NCI-H446 (cell line): ENCODE data around the gene SURF4.
"Not testable (repeated sequence)": the region's sequence is repeated elsewhere in the genome, so short reads cannot be mapped to it uniquely, and the experiment has no call there.

Experiments
- DNase-seq, 2 experiments: peaks; one replicate each; lab custom pipeline; 2025; lab: John Stamatoyannopoulos, UW

SURF4 gene

GRCh38 chr9:133352635-133353340, 23.1 kb downstream of the SURF4 start:
- no peak for DNase-seq

- DNase-seq, result no peak
Measured at GRCh38 chr9:133351908-133352634, 23.8 kb downstream of the SURF4 start.

- no peak for DNase-seq
Measured at GRCh38 chr9:133351526-133351907, 24.3 kb downstream of the SURF4 start.

GRCh38 chr9:133349965-133350616, 25.8 kb downstream of the SURF4 start:
- DNase-seq, result no peak

GRCh38 chr9:133348718-133349573, 26.9 kb downstream of the SURF4 start:
- no peak for DNase-seq

- peak; percentile 78 to 88 for DNase-seq
Measured at GRCh38 chr9:133347985-133348717, 27.7 kb downstream of the SURF4 start, which contains the start of the genes MED22 and RPL7A. TSS of gene MED22 (minus strand) at chr9:133348131. CDS start at chr9:133346662, 1,469 bp downstream. TSS of gene RPL7A (plus strand) at chr9:133348218. CDS start at chr9:133348244, 26 bp downstream.

- no peak for DNase-seq
Measured at GRCh38 chr9:133347515-133347984, 28.3 kb downstream of the SURF4 start.

GRCh38 chr9:133346021-133346785, 29.7 kb downstream of the SURF4 start:
- DNase-seq, result no peak

GRCh38 chr9:133345596-133345995, 30.3 kb downstream of the SURF4 start:
- no peak for DNase-seq

GRCh38 chr9:133344979-133345378, 30.9 kb downstream of the SURF4 start:
- no peak for DNase-seq

GRCh38 chr9:133344071-133344470, 31.8 kb downstream of the SURF4 start:
- DNase-seq, result no peak

GRCh38 chr9:133342570-133342969, 33.3 kb downstream of the SURF4 start:
- DNase-seq, result no peak

- no peak for DNase-seq
Measured at GRCh38 chr9:133342069-133342406, 33.8 kb downstream of the SURF4 start.

- DNase-seq, result no peak
Measured at GRCh38 chr9:133341369-133342068, 34.3 kb downstream of the SURF4 start.

GRCh38 chr9:133340916-133341315, 34.9 kb downstream of the SURF4 start:
- DNase-seq, result no peak

GRCh38 chr9:133340256-133340655, 35.6 kb downstream of the SURF4 start:
- DNase-seq, result no peak

GRCh38 chr9:133339641-133340040, 36.2 kb downstream of the SURF4 start:
- DNase-seq, result no peak

- peak; percentile 58 to 86 for DNase-seq
Measured at GRCh38 chr9:133335924-133336811, 39.7 kb downstream of the SURF4 start, which contains the start of gene SURF6. TSS of gene SURF6 (minus strand) at chr9:133336188. CDS start at chr9:133336132, 56 bp downstream.

GRCh38 chr9:133334888-133335287, 41.0 kb downstream of the SURF4 start:
- DNase-seq, result not testable (repeated sequence)
